Peyer's patch (tissue), 4 donors: ENCODE measurements around the gene CWF19L2. TPM values are rescaled to one million over a fixed set of nuclear protein-coding genes. Genes with fewer than 3 reads are reported as not detected.

ENCODE experiments used
- DNase-seq, 3 donors: peaks; one replicate each; pipeline ENCODE4 v3.0.0-alpha.2; 2017 to 2019
- H3K27ac ChIP-seq, 4 donors: fragments of 200-600 bp; sonication (generic); one replicate each; pipeline ENCODE4 v1.5.1; 2016 to 2019
- H3K27me3 ChIP-seq, 2 donors: fragments of 200-600 bp; sonication (generic); one replicate each; pipeline ENCODE4 v1.5.1; 2019
- H3K36me3 ChIP-seq, 3 donors: fragments of 200-600 bp; sonication (generic); one replicate each; pipeline ENCODE4 v1.5.1; 2016 to 2019
- H3K4me1 ChIP-seq, 4 donors: fragments of 200-600 bp; sonication (generic); one replicate each; pipeline ENCODE4 v1.5.1; 2016 to 2019
- H3K4me3 ChIP-seq, 4 donors: fragments of 200-600 bp; sonication (generic); 1 replicate in 3 of 4; 2 replicates in 1 of 4; pipeline ENCODE4 v1.5.1; 2016 to 2019; ENCODE audit warnings: mild to moderate bottlenecking in 1 of 4
- H3K9me3 ChIP-seq, 4 donors: fragments of 200-600 bp; sonication (generic); one replicate each; pipeline ENCODE4 v1.5.1; 2016 to 2019; ENCODE audit warnings: mild to moderate bottlenecking in 1 of 4
- CTCF ChIP-seq, 6 experiments: fragments of 450-650 bp in 4 of 6; fragments of 200-600 bp in 2 of 6; sonication (generic) in 1 of 6; IDR thresholded peaks; one replicate each; pipeline ENCODE4 v1.5.1; 2017 to 2019; ENCODE audit warnings: antibody characterized with exemption in 6 of 6, mild to moderate bottlenecking in 3 of 6, moderate library complexity in 1 of 6
- POLR2A ChIP-seq, 2 donors: fragments of 450-650 bp; IDR thresholded peaks; one replicate each; pipeline ENCODE4 v1.5.1; 2017; ENCODE audit warnings: antibody characterized with exemption in 2 of 2, mild to moderate bottlenecking in 2 of 2, moderate library complexity in 2 of 2
- total RNA-seq, 4 donors: library from RNA; depleted of rRNA; stranded (reverse); fragments of >200 nt; gene quantifications; one replicate each; pipeline ENCODE4 v1.1.0, GENCODE V29; 2016

The CWF19L2 gene
- total RNA-seq, 4 donors from 2014 or later = 13.1 to 79.2 (median 17.5) TPM

GRCh38 chr11:107494055-107494454 is 36.4 kb upstream of the CWF19L2 start:
- Histone ChIP-seq H3K4me1 (no peaks in the 10 kb centered on the region), H3K36me3 (no peaks in the 10 kb centered on the region), H3K4me3 (no peak overlapping the region), H3K27ac (no peak overlapping the region), H3K27me3 (no peaks in the 10 kb centered on the region), H3K9me3 (no peaks in the 10 kb centered on the region)
- no peak for TF ChIP-seq POLR2A (IDR thresholded peaks at IDR 0.05)
- TF ChIP-seq CTCF (IDR thresholded peaks at IDR 0.05) = no peak
- DNase-seq = no peak

GRCh38 chr11:107493117-107493516 is 35.5 kb upstream of the CWF19L2 start:
- no peaks in the 10 kb centered on the region for H3K9me3 ChIP-seq
- no peak for DNase-seq
- H3K36me3 ChIP-seq = no peaks in the 10 kb centered on the region
- no peaks in the 10 kb centered on the region for H3K27me3 ChIP-seq
- TF ChIP-seq POLR2A (IDR thresholded peaks at IDR 0.05) = no peak
- TF ChIP-seq CTCF (IDR thresholded peaks at IDR 0.05) = no peak
- H3K4me1 ChIP-seq = no peaks in the 10 kb centered on the region
- no peak overlapping the region for H3K4me3 ChIP-seq
- no peak overlapping the region for H3K27ac ChIP-seq

GRCh38 chr11:107490836-107491235 is 33.2 kb upstream of the CWF19L2 start:
- Histone ChIP-seq H3K27ac (no peak overlapping the region), H3K4me3 (no peak overlapping the region), H3K4me1 (no peaks in the 10 kb centered on the region), H3K9me3 (no peaks in the 10 kb centered on the region), H3K27me3 (no peaks in the 10 kb centered on the region), H3K36me3 (no peaks in the 10 kb centered on the region)
- DNase-seq = no peak
- TF ChIP-seq POLR2A (IDR thresholded peaks at IDR 0.05) = no peak
- no peak for TF ChIP-seq CTCF (IDR thresholded peaks at IDR 0.05)

- Histone ChIP-seq H3K4me3 (no peak overlapping the region), H3K4me1 (no peaks in the 10 kb centered on the region), H3K27me3 (no peaks in the 10 kb centered on the region), H3K27ac (no peak overlapping the region), H3K36me3 (no peaks in the 10 kb centered on the region), H3K9me3 (no peaks in the 10 kb centered on the region)
- TF ChIP-seq POLR2A (IDR thresholded peaks at IDR 0.05) = no peak
- TF ChIP-seq CTCF (IDR thresholded peaks at IDR 0.05) = no peak
- DNase-seq = no peak
Observed at GRCh38 chr11:107482234-107482633, 24.6 kb upstream of the CWF19L2 start.

- DNase-seq = no peak
- Histone ChIP-seq H3K4me3 (no peak overlapping the region), H3K27ac (no peak overlapping the region), H3K27me3 (no peaks in the 10 kb centered on the region), H3K9me3 (no peaks in the 10 kb centered on the region), H3K4me1 (no peaks in the 10 kb centered on the region), H3K36me3 (no peaks in the 10 kb centered on the region)
- no peak for TF ChIP-seq POLR2A (IDR thresholded peaks at IDR 0.05)
- no peak for TF ChIP-seq CTCF (IDR thresholded peaks at IDR 0.05)
Observed at GRCh38 chr11:107478922-107479321, 21.3 kb upstream of the CWF19L2 start.

- no peaks in the 10 kb centered on the region for H3K4me1 ChIP-seq
- no peak overlapping the region for H3K4me3 ChIP-seq
- no peak overlapping the region for H3K27ac ChIP-seq
- H3K27me3 ChIP-seq = no peaks in the 10 kb centered on the region
- no peak for DNase-seq
- H3K9me3 ChIP-seq = no peaks in the 10 kb centered on the region
- TF ChIP-seq POLR2A (IDR thresholded peaks at IDR 0.05) = no peak
- no peak for TF ChIP-seq CTCF (IDR thresholded peaks at IDR 0.05)
- H3K36me3 ChIP-seq = no peaks in the 10 kb centered on the region
Observed at GRCh38 chr11:107477820-107478219, 20.2 kb upstream of the CWF19L2 start.
